Hepatocyte (in vitro differentiated cells): ENCODE results near the gene LYPD5.

Source experiments
- EZH2 ChIP-seq: fragments of 200-600 bp; sonication (generic); IDR thresholded peaks from 2 replicates; pipeline ENCODE4 v1.6.1; 2016; ENCODE audit warnings: antibody characterized with exemption, mild to moderate bottlenecking, borderline replicate concordance
- EZH2phosphoT487 ChIP-seq: fragments of 200-600 bp; sonication (generic); IDR thresholded peaks from one replicate; pipeline ENCODE4 v1.6.1; 2018; ENCODE audit warnings: antibody characterized with exemption, mild to moderate bottlenecking, low read depth, moderate library complexity; ENCODE audit not compliant: unreplicated experiment, severe bottlenecking
- TF ChIP-seq, protein P1 (sequence below): fragments of 200-600 bp; sonication (generic); IDR thresholded peaks from 2 replicates; pipeline ENCODE4 v1.5.1; 2016; ENCODE audit warnings: antibody characterized with exemption, mild to moderate bottlenecking; ENCODE audit not compliant: poor library complexity

DNA sequence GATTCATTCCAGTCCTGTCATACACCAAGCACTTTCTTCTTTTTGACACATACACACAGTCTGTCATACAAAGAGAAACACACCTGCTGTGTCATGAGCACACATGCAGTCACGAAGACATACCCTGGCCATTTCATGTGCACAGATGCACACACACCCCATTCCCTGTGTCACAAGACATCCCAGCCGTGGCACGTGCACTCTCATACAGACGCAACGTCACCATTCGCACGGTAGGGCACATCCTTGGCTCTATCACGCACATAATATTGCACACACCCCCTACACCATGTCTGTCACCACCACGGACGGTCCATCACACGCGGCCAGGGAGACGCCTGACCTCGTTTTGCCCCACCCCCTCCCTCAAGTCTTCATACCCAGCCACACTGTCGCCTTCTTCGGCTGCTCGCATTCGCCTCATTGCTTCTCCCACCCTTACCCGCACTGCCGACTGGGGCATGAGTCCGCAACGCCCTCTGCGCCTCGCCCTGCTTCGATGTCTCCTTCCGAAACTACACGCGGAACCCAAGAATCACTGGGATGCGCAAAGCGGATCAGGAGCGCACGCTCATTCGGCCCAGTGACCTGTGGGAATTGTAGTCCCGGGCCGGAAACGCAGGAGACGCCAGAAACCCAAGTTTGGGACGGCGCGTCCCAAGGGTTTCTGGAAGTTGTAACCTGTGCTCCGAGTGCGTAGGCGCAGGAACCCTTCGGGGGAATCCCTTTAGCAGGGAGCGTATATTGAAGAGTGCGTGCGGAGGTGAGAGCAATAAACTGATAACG is 18.0 kb upstream of the LYPD5 start:
- TF ChIP-seq, protein P1, sequence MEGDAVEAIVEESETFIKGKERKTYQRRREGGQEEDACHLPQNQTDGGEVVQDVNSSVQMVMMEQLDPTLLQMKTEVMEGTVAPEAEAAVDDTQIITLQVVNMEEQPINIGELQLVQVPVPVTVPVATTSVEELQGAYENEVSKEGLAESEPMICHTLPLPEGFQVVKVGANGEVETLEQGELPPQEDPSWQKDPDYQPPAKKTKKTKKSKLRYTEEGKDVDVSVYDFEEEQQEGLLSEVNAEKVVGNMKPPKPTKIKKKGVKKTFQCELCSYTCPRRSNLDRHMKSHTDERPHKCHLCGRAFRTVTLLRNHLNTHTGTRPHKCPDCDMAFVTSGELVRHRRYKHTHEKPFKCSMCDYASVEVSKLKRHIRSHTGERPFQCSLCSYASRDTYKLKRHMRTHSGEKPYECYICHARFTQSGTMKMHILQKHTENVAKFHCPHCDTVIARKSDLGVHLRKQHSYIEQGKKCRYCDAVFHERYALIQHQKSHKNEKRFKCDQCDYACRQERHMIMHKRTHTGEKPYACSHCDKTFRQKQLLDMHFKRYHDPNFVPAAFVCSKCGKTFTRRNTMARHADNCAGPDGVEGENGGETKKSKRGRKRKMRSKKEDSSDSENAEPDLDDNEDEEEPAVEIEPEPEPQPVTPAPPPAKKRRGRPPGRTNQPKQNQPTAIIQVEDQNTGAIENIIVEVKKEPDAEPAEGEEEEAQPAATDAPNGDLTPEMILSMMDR = no peak
- TF ChIP-seq EZH2phosphoT487 (no peak), EZH2 (no peak)
